NT2/D1 (cell line): ENCODE results near the gene MGAT5.

Experiments used
- DNase-seq: peaks from one replicate; pipeline ENCODE4 v3.0.0-alpha.2; 2011; ENCODE audit warnings: low read depth, low spot score
- H3K27me3 ChIP-seq: 2 replicates; pipeline ENCODE4 v1.6.0; 2011; ENCODE audit warnings: mild to moderate bottlenecking; ENCODE audit not compliant: insufficient read length, insufficient read depth
- H3K36me3 ChIP-seq: 2 replicates; pipeline ENCODE4 v1.6.1; 2011; ENCODE audit warnings: mild to moderate bottlenecking, low read length, mixed read lengths; ENCODE audit not compliant: insufficient read depth, insufficient read length
- H3K4me1 ChIP-seq: 2 replicates; pipeline ENCODE4 v1.5.1; 2011; ENCODE audit not compliant: insufficient read depth, insufficient read length
- H3K4me3 ChIP-seq: 2 replicates; pipeline ENCODE4 v1.5.1; 2011; ENCODE audit warnings: low read depth; ENCODE audit not compliant: insufficient read length
- H3K9ac ChIP-seq: 2 replicates; pipeline ENCODE4 v1.6.0; 2011; ENCODE audit warnings: low read depth; ENCODE audit not compliant: insufficient read length
- H3K9me3 ChIP-seq: 2 replicates; pipeline ENCODE4 v1.5.1; 2011; ENCODE audit warnings: mild to moderate bottlenecking, low read length; ENCODE audit not compliant: insufficient read depth
- SUZ12 ChIP-seq: IDR thresholded peaks from 2 replicates; pipeline ENCODE4 v1.6.1; 2011; ENCODE audit not compliant: insufficient read length, insufficient read depth; ENCODE audit errors: extremely low read depth
- YY1 ChIP-seq: IDR thresholded peaks from 2 replicates; pipeline ENCODE4 v1.6.1; 2011; ENCODE audit not compliant: insufficient read length, insufficient read depth
- ZNF274 ChIP-seq: IDR thresholded peaks from 2 replicates; pipeline ENCODE4 v1.6.1; 2011; ENCODE audit warnings: mild to moderate bottlenecking, low read depth, low read length

MGAT5 gene

DNA sequence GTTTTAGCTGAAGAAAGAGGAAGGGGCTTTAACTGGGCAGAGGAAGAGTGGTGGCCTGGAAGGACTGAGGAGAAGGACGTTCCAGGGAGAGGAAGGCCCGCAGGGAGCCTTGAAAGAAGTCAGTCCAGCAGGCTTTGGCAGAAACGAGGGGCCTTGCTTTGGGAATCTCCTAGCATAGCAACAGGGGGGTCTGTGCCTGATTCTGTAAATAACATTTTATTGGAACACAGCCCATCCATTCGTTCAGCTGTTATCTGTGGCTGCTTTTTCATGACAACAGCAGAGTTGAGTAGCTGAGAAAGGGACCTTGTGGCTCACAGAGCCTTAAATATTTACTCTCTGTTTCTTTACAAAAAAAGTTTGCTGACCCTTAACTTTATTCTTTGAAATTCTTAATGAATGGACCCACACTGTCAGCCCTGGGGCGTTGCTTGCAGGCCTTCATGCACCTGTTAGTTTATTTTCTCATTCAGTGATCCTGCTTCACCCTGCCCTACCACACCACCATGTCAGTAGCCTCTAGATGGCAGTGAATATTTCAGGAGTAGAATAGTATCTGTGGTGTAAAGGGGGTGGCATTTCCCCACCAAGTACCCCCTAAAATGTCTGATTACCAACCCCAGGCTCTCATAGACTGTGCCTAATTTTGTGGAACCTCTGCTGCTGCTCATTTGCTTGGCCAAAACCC lies 61.0 kb downstream of the MGAT5 start:
- H3K4me1 ChIP-seq = no peaks in the 10 kb centered on the region
- H3K36me3 ChIP-seq = peaks cover 18% of the 10 kb centered on the region
- no peaks in the 10 kb centered on the region for H3K27me3 ChIP-seq
- no peak overlapping the region for H3K9ac ChIP-seq
- H3K9me3 ChIP-seq = no peaks in the 10 kb centered on the region
- no peak for TF ChIP-seq SUZ12
- no peak for TF ChIP-seq YY1
- TF ChIP-seq ZNF274 = no peak
- no peak for DNase-seq
- no peak overlapping the region for H3K4me3 ChIP-seq

DNA sequence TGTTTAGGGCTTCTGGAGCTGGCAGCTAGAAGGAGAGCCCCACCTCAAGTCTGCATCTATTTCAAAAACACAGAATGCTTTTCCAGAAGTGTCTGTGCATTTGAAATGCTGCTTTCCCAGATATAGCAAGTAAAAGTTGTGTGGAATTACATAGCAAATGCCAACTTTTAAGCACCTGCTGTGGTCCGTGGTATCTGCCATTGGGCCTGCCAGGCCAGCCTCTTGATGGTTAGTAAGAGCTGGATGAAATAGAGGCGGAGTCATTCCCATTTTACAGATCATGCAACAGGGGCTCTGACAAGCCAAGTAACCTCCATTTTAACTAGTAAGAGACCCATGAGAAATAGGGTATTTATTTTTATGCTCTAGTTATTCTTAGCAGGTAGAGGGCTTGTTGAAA lies 61.6 kb downstream of the MGAT5 start:
- no peak for TF ChIP-seq SUZ12
- TF ChIP-seq YY1 = no peak
- no peak for TF ChIP-seq ZNF274
- H3K9me3 ChIP-seq = no peaks in the 10 kb centered on the region
- no peaks in the 10 kb centered on the region for H3K4me1 ChIP-seq
- H3K36me3 ChIP-seq = peaks cover 18% of the 10 kb centered on the region
- DNase-seq = no peak
- H3K27me3 ChIP-seq = no peaks in the 10 kb centered on the region
- H3K4me3 ChIP-seq = no peak overlapping the region
- no peak overlapping the region for H3K9ac ChIP-seq

DNA sequence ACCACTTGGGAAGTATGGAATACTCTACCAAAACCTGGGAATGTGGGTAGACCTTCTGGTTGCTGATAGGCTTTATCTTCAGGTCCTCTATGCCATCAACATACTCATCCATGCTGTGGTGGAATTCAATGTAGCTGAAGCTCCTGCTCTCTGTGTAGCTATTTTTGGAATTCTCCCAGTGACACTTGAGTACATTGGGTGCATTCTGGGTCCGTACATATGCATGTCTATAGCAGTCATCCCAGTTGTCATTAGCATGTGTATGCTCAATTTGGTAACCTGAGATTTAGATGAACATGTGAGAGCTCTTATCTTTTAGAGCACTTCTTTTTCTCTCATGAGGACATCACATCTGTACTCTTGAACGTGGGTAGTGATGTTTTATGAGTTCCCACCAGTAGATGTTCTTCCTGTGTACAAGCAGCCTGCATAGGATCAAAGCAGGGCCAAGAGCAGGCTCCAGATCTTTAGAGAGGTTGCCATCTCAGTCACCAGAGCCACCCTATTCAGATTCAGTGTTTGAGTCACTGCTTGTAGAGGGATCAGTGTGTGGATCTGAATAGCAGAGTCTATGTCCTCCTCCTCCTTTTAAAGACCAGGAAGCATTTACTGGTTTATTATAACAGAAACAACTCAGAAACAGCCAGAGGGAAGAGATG lies 65.9 kb downstream of the MGAT5 start:
- peak; percentile 33 for DNase-seq
- Histone ChIP-seq H3K4me3 (no peak overlapping the region), H3K4me1 (no peaks in the 10 kb centered on the region), H3K36me3 (peaks cover 21% of the 10 kb centered on the region), H3K27me3 (no peaks in the 10 kb centered on the region), H3K9ac (no peak overlapping the region), H3K9me3 (peaks cover 13% of the 10 kb centered on the region; the same call in 1 of the 2 replicates)
- no peak for TF ChIP-seq ZNF274

DNA sequence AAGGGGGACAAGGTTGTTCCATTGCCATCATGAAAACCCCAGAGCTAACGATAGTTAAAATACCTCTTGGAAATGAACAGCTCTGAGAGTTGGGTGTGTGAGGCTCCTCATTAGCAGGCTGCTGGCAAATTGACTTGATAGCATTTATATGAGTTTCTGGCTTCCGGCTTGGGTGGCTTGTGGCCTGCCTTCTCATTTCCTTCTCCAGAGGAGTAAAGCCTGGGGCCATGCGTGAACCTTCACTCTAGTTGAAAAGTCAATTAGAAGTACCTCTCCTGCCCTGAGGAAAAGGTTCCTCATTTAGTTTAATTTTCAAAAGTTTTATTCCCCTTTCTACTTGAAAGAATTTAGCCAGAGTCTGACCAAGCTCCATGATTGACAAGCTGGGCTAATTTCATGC lies 67.1 kb downstream of the MGAT5 start:
- no peaks in the 10 kb centered on the region for H3K27me3 ChIP-seq
- H3K4me3 ChIP-seq = no peak overlapping the region
- H3K9me3 ChIP-seq = peaks cover 13% of the 10 kb centered on the region; the same call in 1 of the 2 replicates
- H3K9ac ChIP-seq = no peak overlapping the region
- TF ChIP-seq SUZ12 (no peak), YY1 (no peak), ZNF274 (no peak)
- H3K4me1 ChIP-seq = no peaks in the 10 kb centered on the region
- DNase-seq = no peak
- H3K36me3 ChIP-seq = peaks cover 21% of the 10 kb centered on the region

DNA sequence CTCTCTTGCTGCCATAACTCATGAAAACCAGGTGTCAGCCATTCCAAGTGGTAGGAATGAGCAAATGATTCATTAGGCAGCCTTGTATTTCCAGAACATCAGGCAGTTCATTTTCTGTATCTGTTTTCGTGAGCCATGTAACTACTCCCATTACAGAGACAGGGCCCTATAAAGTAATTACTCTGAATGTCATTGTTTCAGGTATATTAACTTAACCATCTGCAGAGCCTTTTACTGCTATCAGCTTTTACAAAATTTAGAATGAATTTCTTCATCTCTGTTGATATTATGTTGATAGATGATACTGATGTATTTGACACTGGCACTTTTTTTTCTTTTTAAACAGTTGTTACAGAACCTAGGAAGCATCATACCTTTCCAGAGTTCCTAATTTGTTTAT lies 69.9 kb downstream of the MGAT5 start:
- no peak for DNase-seq
- no peaks in the 10 kb centered on the region for H3K4me1 ChIP-seq
- no peak for TF ChIP-seq SUZ12
- TF ChIP-seq ZNF274 = no peak
- TF ChIP-seq YY1 = no peak
- peaks cover 13% of the 10 kb centered on the region; the same call in 1 of the 2 replicates for H3K9me3 ChIP-seq
- no peaks in the 10 kb centered on the region for H3K27me3 ChIP-seq
- H3K4me3 ChIP-seq = no peak overlapping the region
- no peak overlapping the region for H3K9ac ChIP-seq
- peaks cover 4% of the 10 kb centered on the region for H3K36me3 ChIP-seq

DNA sequence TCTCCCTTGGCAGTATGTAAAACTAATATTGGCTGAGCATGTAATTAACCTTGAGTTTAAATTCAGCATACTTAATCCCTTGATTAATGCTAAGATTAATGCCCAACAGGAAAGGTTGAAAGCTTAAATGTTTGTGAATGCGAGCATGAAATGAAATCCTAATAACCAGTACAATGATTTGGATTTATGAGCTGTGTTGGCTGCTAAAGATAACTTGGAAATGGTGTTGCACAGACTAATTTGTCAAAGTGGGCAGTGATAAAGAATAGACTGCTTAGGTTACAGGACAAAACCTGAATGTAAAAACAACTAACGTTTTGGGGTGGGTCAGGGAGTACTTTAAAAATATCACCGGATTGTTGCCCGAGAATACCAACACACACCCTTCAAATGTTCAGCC lies 70.6 kb downstream of the MGAT5 start:
- no peak overlapping the region for H3K9ac ChIP-seq
- no peak overlapping the region for H3K4me3 ChIP-seq
- no peaks in the 10 kb centered on the region for H3K4me1 ChIP-seq

DNA sequence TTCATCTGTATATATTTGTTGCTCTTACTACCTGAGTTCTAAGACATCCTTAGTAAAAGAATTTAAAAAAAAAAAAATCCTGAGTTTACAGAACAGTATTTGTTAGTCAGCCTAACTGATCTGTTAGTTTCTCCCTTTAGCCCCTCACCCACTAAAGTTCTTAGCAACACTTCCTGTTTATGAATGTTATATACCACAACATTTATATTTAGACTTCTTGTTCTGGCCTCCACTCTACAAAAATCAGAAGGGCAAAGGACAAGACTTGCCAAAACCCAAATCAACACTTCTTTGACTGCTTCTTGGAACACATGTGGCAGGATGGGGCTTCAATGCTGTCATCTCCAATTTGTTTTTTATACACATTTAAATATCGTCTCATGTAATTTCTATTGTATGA lies 71.1 kb downstream of the MGAT5 start:
- H3K9ac ChIP-seq = no peak overlapping the region
- peaks cover 13% of the 10 kb centered on the region; the same call in 1 of the 2 replicates for H3K9me3 ChIP-seq
- TF ChIP-seq ZNF274 = no peak
- no peak for TF ChIP-seq YY1
- DNase-seq = no peak
- H3K4me1 ChIP-seq = no peaks in the 10 kb centered on the region
- H3K36me3 ChIP-seq = peaks cover 2% of the 10 kb centered on the region
- H3K27me3 ChIP-seq = no peaks in the 10 kb centered on the region
- H3K4me3 ChIP-seq = no peak overlapping the region

More for the DNA sequence above, 70.6 kb downstream of the MGAT5 start:
- TF ChIP-seq SUZ12 (no peak), ZNF274 (no peak), YY1 (no peak)
- peaks cover 2% of the 10 kb centered on the region for H3K36me3 ChIP-seq
- DNase-seq = no peak
- H3K27me3 ChIP-seq = no peaks in the 10 kb centered on the region
- H3K9me3 ChIP-seq = peaks cover 13% of the 10 kb centered on the region; the same call in 1 of the 2 replicates
